ENCODE results near the gene LHX8. TPM values are rescaled to one million over a fixed set of nuclear protein-coding genes. Genes with fewer than 3 reads are reported as not detected.
"Not testable (repeated sequence)": the region's sequence is repeated elsewhere in the genome, so short reads cannot be mapped to it uniquely, and the experiment has no call there.

Gene LHX8
- polyA plus RNA-seq, 1 of the 3 experiments (the other 2 are of a cell fraction), result 0.30 TPM

DNA sequence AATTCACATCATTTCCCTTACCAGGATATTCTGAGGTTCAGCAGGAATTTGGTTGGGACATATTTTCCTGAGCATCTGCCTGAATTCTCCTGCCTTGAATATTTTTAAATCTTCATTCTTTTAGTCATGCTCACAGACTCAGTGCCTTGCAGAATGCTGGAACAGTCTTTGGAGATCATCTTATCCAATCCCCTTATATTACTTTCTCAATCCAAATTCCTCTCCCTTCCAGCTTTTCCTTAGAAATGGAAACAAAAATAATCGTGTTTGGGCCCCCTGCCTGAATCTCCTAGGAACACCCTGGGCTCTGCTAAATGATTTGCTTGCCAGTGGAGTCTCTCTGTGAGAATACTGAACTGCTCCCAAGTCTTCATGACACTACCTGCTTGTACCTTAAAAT lies 38.4 kb downstream of the LHX8 start (continued):
- TF ChIP-seq, protein P1, sequence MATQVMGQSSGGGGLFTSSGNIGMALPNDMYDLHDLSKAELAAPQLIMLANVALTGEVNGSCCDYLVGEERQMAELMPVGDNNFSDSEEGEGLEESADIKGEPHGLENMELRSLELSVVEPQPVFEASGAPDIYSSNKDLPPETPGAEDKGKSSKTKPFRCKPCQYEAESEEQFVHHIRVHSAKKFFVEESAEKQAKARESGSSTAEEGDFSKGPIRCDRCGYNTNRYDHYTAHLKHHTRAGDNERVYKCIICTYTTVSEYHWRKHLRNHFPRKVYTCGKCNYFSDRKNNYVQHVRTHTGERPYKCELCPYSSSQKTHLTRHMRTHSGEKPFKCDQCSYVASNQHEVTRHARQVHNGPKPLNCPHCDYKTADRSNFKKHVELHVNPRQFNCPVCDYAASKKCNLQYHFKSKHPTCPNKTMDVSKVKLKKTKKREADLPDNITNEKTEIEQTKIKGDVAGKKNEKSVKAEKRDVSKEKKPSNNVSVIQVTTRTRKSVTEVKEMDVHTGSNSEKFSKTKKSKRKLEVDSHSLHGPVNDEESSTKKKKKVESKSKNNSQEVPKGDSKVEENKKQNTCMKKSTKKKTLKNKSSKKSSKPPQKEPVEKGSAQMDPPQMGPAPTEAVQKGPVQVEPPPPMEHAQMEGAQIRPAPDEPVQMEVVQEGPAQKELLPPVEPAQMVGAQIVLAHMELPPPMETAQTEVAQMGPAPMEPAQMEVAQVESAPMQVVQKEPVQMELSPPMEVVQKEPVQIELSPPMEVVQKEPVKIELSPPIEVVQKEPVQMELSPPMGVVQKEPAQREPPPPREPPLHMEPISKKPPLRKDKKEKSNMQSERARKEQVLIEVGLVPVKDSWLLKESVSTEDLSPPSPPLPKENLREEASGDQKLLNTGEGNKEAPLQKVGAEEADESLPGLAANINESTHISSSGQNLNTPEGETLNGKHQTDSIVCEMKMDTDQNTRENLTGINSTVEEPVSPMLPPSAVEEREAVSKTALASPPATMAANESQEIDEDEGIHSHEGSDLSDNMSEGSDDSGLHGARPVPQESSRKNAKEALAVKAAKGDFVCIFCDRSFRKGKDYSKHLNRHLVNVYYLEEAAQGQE (IDR thresholded peaks at IDR 0.05; ENCODE audit: low read depth, low read length), result no peak

DNA sequence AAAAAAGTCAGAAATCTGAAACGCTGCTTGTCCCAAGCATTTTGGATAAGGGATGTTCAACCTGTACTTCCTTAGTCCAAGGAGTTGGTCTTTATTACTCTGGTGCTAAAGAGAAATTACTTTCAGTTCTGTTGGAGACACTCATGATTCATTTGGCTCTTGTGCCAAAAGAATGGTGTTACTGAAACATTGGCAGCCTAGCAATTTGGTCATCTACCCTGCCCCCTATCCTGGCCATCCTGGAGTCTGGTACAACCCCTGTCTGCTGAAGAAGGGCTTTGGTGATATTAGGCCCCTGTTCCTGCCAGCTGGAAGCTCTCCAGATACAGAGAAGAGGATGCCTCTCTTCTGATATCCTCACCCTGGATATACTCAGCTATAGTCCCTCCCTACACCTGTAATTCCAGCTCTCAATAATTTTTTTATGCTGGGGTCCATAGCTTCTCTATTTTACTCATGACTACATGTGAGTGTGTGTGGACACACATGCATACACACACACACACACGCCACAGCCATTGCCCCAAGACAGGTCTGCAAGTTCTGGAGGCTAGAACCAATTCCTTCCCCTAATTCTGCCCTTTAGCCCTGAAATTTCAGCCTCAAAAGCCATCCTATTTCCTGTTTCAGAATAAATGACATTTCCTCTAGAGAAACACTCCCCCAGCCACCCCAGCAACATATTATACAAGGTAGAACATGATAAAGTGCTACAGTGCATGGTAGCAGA lies 40.0 kb downstream of the LHX8 start:
- WGBS (ENCODE audit: low lambda C conversion rate), result 41% methylated on average over 2 of the region's 2 CpGs
- no peaks in the 10 kb centered on the region for H3K9me3 ChIP-seq
- CTCF ChIA-PET, result no interaction called here

DNA sequence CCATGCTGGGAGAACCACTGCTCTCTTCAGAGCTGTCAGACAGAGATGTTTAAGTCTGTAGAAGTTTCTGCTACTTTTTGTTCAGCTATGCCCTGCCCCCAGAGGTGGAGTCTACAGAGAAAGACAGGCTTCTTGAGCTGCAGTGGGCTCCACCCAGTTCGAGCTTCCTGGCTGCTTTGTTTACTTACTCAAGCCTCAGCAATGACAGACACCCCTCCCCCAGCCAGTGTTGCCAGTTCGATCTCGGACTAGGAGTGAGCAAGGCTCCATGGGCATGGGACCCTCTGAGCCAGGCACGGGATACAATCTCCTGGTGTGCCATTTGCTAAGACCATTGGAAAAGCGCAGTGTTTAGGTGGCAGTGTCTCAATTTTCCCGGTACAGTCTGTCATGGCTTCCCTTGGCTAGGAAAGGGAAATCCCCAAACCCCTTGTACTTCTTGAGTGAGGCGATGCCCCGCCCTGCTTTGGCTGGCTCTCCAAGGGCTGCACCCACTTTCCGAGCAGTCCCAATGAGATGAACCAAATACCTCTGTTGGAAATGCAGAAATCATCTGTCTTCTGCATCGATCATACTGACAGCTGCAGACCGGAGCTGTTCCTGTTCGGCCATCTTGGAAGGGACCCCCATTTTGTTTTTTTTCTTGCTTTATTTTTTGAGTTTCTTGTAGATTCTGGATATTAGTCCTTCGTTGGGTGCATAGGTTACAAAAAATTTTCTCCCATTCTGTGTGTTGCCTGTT lies 47.2 kb downstream of the LHX8 start:
- H3K4me3 ChIP-seq (ENCODE audit: low read depth in 2 of 2, low read length in 1 of 2); H3K27me3 ChIP-seq (ENCODE audit: insufficient read depth); POLR2A ChIA-PET; H3K27ac ChIP-seq (ENCODE audit: low read depth in 2 of 2, low read length in 1 of 2); H3K79me2 ChIP-seq (ENCODE audit: insufficient read depth); H3F3A ChIP-seq (replicated peaks; ENCODE audit: insufficient read depth); H4K20me1 ChIP-seq (ENCODE audit: insufficient read depth); H3K9me2 ChIP-seq; H3K9me3 ChIP-seq; H2AFZ ChIP-seq (ENCODE audit: low read depth); H3K36me3 ChIP-seq (replicated peaks in 1 of 2; ENCODE audit: control insufficient read depth in 1 of 2, insufficient read depth in 2 of 2, low read length in 1 of 2); H3K9ac ChIP-seq; H3K4me1 ChIP-seq (ENCODE audit: control insufficient read depth in 1 of 2, insufficient read depth in 2 of 2, low read depth in 1 of 2, low read length in 1 of 2); H3K4me2 ChIP-seq; DNase-seq: not testable (repeated sequence)
- WGBS (ENCODE audit: low lambda C conversion rate), result 27% methylated on average over 8 of the region's 13 CpGs
- CTCF ChIA-PET, result interaction anchor here (0.9 kb wide), 1 partner anchor 21 kb away, joined by 3 read pairs; no protein-coding TSS in a partner anchor

More for the DNA sequence above, 40.0 kb downstream of the LHX8 start:
- POLR2A ChIA-PET, result no interaction called here
- no peaks in the 10 kb centered on the region for H3K4me1 ChIP-seq (ENCODE audit: control insufficient read depth in 1 of 2, insufficient read depth in 2 of 2, low read depth in 1 of 2, low read length in 1 of 2)
- no peak overlapping the region for H3K27ac ChIP-seq (ENCODE audit: low read depth in 2 of 2, low read length in 1 of 2)
- no peak for DNase-seq
- H3K79me2 ChIP-seq (ENCODE audit: insufficient read depth), result no peaks in the 10 kb centered on the region
- no peaks in the 10 kb centered on the region for H3K36me3 ChIP-seq (replicated peaks in 1 of 2; ENCODE audit: control insufficient read depth in 1 of 2, insufficient read depth in 2 of 2, low read length in 1 of 2)
- H3K9me2 ChIP-seq, result no peaks in the 10 kb centered on the region
- no peak overlapping the region for H2AFZ ChIP-seq (ENCODE audit: low read depth)
- H4K20me1 ChIP-seq (ENCODE audit: insufficient read depth), result no peaks in the 10 kb centered on the region
- no peaks in the 10 kb centered on the region for H3K27me3 ChIP-seq (ENCODE audit: insufficient read depth)
- no peak overlapping the region for H3K9ac ChIP-seq
- peaks cover 3% of the 10 kb centered on the region for H3F3A ChIP-seq (replicated peaks; ENCODE audit: insufficient read depth)
- H3K4me2 ChIP-seq, result no peak overlapping the region
- TF ChIP-seq EZH2phosphoT487 (IDR thresholded peaks at IDR 0.05; ENCODE audit: borderline replicate concordance, low read depth) (no peak), TCF12 (IDR thresholded peaks at IDR 0.05) (no peak), RXRA (IDR thresholded peaks at IDR 0.05; ENCODE audit: borderline replicate concordance, low read depth) (no peak), GABPA (IDR thresholded peaks at IDR 0.05; ENCODE audit: low read depth) (no peak), NRF1 (IDR thresholded peaks at IDR 0.05; ENCODE audit: low read depth, low read length) (no peak), POLR2AphosphoS5 (IDR thresholded peaks at IDR 0.05; ENCODE audit: low read depth, low read length) (no peak), ELF1 (IDR thresholded peaks at IDR 0.05) (no peak)
- TF ChIP-seq, protein P2, sequence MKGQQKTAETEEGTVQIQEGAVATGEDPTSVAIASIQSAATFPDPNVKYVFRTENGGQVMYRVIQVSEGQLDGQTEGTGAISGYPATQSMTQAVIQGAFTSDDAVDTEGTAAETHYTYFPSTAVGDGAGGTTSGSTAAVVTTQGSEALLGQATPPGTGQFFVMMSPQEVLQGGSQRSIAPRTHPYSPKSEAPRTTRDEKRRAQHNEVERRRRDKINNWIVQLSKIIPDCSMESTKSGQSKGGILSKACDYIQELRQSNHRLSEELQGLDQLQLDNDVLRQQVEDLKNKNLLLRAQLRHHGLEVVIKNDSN (IDR thresholded peaks at IDR 0.05; ENCODE audit: borderline replicate concordance, low read depth), result no peak
- TF ChIP-seq, protein P3, sequence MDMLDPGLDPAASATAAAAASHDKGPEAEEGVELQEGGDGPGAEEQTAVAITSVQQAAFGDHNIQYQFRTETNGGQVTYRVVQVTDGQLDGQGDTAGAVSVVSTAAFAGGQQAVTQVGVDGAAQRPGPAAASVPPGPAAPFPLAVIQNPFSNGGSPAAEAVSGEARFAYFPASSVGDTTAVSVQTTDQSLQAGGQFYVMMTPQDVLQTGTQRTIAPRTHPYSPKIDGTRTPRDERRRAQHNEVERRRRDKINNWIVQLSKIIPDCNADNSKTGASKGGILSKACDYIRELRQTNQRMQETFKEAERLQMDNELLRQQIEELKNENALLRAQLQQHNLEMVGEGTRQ (IDR thresholded peaks at IDR 0.05; ENCODE audit: borderline replicate concordance, low read depth, low read length), result no peak
- TF ChIP-seq, protein P4, sequence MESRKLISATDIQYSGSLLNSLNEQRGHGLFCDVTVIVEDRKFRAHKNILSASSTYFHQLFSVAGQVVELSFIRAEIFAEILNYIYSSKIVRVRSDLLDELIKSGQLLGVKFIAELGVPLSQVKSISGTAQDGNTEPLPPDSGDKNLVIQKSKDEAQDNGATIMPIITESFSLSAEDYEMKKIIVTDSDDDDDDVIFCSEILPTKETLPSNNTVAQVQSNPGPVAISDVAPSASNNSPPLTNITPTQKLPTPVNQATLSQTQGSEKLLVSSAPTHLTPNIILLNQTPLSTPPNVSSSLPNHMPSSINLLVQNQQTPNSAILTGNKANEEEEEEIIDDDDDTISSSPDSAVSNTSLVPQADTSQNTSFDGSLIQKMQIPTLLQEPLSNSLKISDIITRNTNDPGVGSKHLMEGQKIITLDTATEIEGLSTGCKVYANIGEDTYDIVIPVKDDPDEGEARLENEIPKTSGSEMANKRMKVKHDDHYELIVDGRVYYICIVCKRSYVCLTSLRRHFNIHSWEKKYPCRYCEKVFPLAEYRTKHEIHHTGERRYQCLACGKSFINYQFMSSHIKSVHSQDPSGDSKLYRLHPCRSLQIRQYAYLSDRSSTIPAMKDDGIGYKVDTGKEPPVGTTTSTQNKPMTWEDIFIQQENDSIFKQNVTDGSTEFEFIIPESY (IDR thresholded peaks at IDR 0.05; ENCODE audit: borderline replicate concordance, low read depth), result no peak
- TF ChIP-seq, protein P5, sequence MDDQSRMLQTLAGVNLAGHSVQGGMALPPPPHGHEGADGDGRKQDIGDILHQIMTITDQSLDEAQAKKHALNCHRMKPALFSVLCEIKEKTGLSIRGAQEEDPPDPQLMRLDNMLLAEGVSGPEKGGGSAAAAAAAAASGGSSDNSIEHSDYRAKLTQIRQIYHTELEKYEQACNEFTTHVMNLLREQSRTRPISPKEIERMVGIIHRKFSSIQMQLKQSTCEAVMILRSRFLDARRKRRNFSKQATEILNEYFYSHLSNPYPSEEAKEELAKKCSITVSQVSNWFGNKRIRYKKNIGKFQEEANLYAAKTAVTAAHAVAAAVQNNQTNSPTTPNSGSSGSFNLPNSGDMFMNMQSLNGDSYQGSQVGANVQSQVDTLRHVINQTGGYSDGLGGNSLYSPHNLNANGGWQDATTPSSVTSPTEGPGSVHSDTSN (IDR thresholded peaks at IDR 0.05), result no peak
- H3K4me3 ChIP-seq (ENCODE audit: low read depth in 2 of 2, low read length in 1 of 2), result no peak overlapping the region
